ENCODE results near the gene MRPL36.
A peak's percentile ranks its signal among the peaks of the same experiment; 100 is the strongest.

Gene MRPL36

GRCh38 chr5:1807451-1808185 is 8.0 kb upstream of the MRPL36 start:
- Histone ChIP-seq H3K9ac (ENCODE audit: low read length) (no peak overlapping the region), H3K36me3 (ENCODE audit: insufficient read depth, low read length) (peaks cover 54% of the 10 kb centered on the region), H3K9me3 (ENCODE audit: low read length) (no peaks in the 10 kb centered on the region), H3K27ac (ENCODE audit: low read depth, low read length) (no peak overlapping the region), H3K27me3 (ENCODE audit: control insufficient read depth in 1 of 2, insufficient read depth in 2 of 2, low read length in 2 of 2) (no peaks in the 10 kb centered on the region), H3K4me1 (ENCODE audit: insufficient read depth, low read length) (peaks cover 6% of the 10 kb centered on the region), H3K4me3 (ENCODE audit: low read depth in 1 of 2, low read length in 2 of 2) (no peak overlapping the region)

GRCh38 chr5:1806974-1807373 is 7.3 kb upstream of the MRPL36 start:
- H3K36me3 ChIP-seq (ENCODE audit: insufficient read depth, low read length): peaks cover 54% of the 10 kb centered on the region
- no peak overlapping the region for H3K4me3 ChIP-seq (ENCODE audit: low read depth in 1 of 2, low read length in 2 of 2)
- no peaks in the 10 kb centered on the region for H3K9me3 ChIP-seq (ENCODE audit: low read length)
- peaks cover 12% of the 10 kb centered on the region for H3K4me1 ChIP-seq (ENCODE audit: insufficient read depth, low read length)
- no peaks in the 10 kb centered on the region for H3K27me3 ChIP-seq (ENCODE audit: control insufficient read depth in 1 of 2, insufficient read depth in 2 of 2, low read length in 2 of 2)
- H3K27ac ChIP-seq (ENCODE audit: low read depth, low read length): no peak overlapping the region
- H3K9ac ChIP-seq (ENCODE audit: low read length): no peak overlapping the region

GRCh38 chr5:1806199-1806598 is 6.6 kb upstream of the MRPL36 start:
- H3K27me3 ChIP-seq (ENCODE audit: control insufficient read depth in 1 of 2, insufficient read depth in 2 of 2, low read length in 2 of 2): no peaks in the 10 kb centered on the region
- H3K36me3 ChIP-seq (ENCODE audit: insufficient read depth, low read length): peaks cover 47% of the 10 kb centered on the region
- H3K27ac ChIP-seq (ENCODE audit: low read depth, low read length): no peak overlapping the region
- H3K4me3 ChIP-seq (ENCODE audit: low read depth in 1 of 2, low read length in 2 of 2): no peak overlapping the region
- peaks cover 16% of the 10 kb centered on the region for H3K4me1 ChIP-seq (ENCODE audit: insufficient read depth, low read length)
- H3K9ac ChIP-seq (ENCODE audit: low read length): no peak overlapping the region
- no peaks in the 10 kb centered on the region for H3K9me3 ChIP-seq (ENCODE audit: low read length)

GRCh38 chr5:1805736-1806135 is 6.1 kb upstream of the MRPL36 start:
- H3K4me3 ChIP-seq (ENCODE audit: low read depth in 1 of 2, low read length in 2 of 2): no peak overlapping the region
- H3K4me1 ChIP-seq (ENCODE audit: insufficient read depth, low read length): peaks cover 16% of the 10 kb centered on the region
- peaks cover 45% of the 10 kb centered on the region for H3K36me3 ChIP-seq (ENCODE audit: insufficient read depth, low read length)
- no peak overlapping the region for H3K27ac ChIP-seq (ENCODE audit: low read depth, low read length)
- no peaks in the 10 kb centered on the region for H3K27me3 ChIP-seq (ENCODE audit: control insufficient read depth in 1 of 2, insufficient read depth in 2 of 2, low read length in 2 of 2)
- no peaks in the 10 kb centered on the region for H3K9me3 ChIP-seq (ENCODE audit: low read length)
- no peak overlapping the region for H3K9ac ChIP-seq (ENCODE audit: low read length)

GRCh38 chr5:1805326-1805725 is 5.7 kb upstream of the MRPL36 start:
- H3K27ac ChIP-seq (ENCODE audit: low read depth, low read length): no peak overlapping the region
- peaks cover 41% of the 10 kb centered on the region for H3K36me3 ChIP-seq (ENCODE audit: insufficient read depth, low read length)
- H3K27me3 ChIP-seq (ENCODE audit: control insufficient read depth in 1 of 2, insufficient read depth in 2 of 2, low read length in 2 of 2): no peaks in the 10 kb centered on the region
- H3K9ac ChIP-seq (ENCODE audit: low read length): no peak overlapping the region
- no peak overlapping the region for H3K4me3 ChIP-seq (ENCODE audit: low read depth in 1 of 2, low read length in 2 of 2)
- H3K9me3 ChIP-seq (ENCODE audit: low read length): no peaks in the 10 kb centered on the region
- peaks cover 16% of the 10 kb centered on the region for H3K4me1 ChIP-seq (ENCODE audit: insufficient read depth, low read length)

- Histone ChIP-seq H3K4me1 (ENCODE audit: insufficient read depth, low read length) (peaks cover 16% of the 10 kb centered on the region), H3K27ac (ENCODE audit: low read depth, low read length) (no peak overlapping the region), H3K4me3 (ENCODE audit: low read depth in 1 of 2, low read length in 2 of 2) (no peak overlapping the region), H3K9me3 (ENCODE audit: low read length) (no peaks in the 10 kb centered on the region), H3K9ac (ENCODE audit: low read length) (no peak overlapping the region), H3K36me3 (ENCODE audit: insufficient read depth, low read length) (peaks cover 32% of the 10 kb centered on the region), H3K27me3 (ENCODE audit: control insufficient read depth in 1 of 2, insufficient read depth in 2 of 2, low read length in 2 of 2) (no peaks in the 10 kb centered on the region)
Measured at GRCh38 chr5:1804001-1804690, 4.5 kb upstream of the MRPL36 start.

- Histone ChIP-seq H3K36me3 (ENCODE audit: insufficient read depth, low read length) (peaks cover 30% of the 10 kb centered on the region), H3K9ac (ENCODE audit: low read length) (no peak overlapping the region), H3K4me3 (ENCODE audit: low read depth in 1 of 2, low read length in 2 of 2) (no peak overlapping the region), H3K27ac (ENCODE audit: low read depth, low read length) (no peak overlapping the region), H3K9me3 (ENCODE audit: low read length) (no peaks in the 10 kb centered on the region), H3K27me3 (ENCODE audit: control insufficient read depth in 1 of 2, insufficient read depth in 2 of 2, low read length in 2 of 2) (no peaks in the 10 kb centered on the region), H3K4me1 (ENCODE audit: insufficient read depth, low read length) (peaks cover 22% of the 10 kb centered on the region)
Measured at GRCh38 chr5:1803192-1803591, 3.6 kb upstream of the MRPL36 start.

GRCh38 chr5:1801967-1802295 is 2.3 kb upstream of the MRPL36 start:
- Histone ChIP-seq H3K36me3 (ENCODE audit: insufficient read depth, low read length) (peaks cover 42% of the 10 kb centered on the region), H3K4me3 (ENCODE audit: low read depth in 1 of 2, low read length in 2 of 2) (peak overlapping the region; percentile 86 to 90), H3K4me1 (ENCODE audit: insufficient read depth, low read length) (peaks cover 22% of the 10 kb centered on the region), H3K27me3 (ENCODE audit: control insufficient read depth in 1 of 2, insufficient read depth in 2 of 2, low read length in 2 of 2) (no peaks in the 10 kb centered on the region), H3K9ac (ENCODE audit: low read length) (peak overlapping the region; percentile 82), H3K9me3 (ENCODE audit: low read length) (no peaks in the 10 kb centered on the region), H3K27ac (ENCODE audit: low read depth, low read length) (peak overlapping the region; percentile 71)

GRCh38 chr5:1801222-1801966 is 1.8 kb upstream of the MRPL36 start, which contains the start of gene NDUFS6:
TSS of gene NDUFS6 (plus strand) at chr5:1801407. CDS start at chr5:1801418, 11 bp downstream.
- Histone ChIP-seq H3K36me3 (ENCODE audit: insufficient read depth, low read length) (peaks cover 47% of the 10 kb centered on the region), H3K4me3 (ENCODE audit: low read depth in 1 of 2, low read length in 2 of 2) (peak within 1 kb of the TSS; percentile 86 to 90), H3K27ac (ENCODE audit: low read depth, low read length) (peak within 1 kb of the TSS; percentile 71), H3K9ac (ENCODE audit: low read length) (peak within 1 kb of the TSS; percentile 82), H3K4me1 (ENCODE audit: insufficient read depth, low read length) (peaks cover 22% of the 10 kb centered on the region), H3K9me3 (ENCODE audit: low read length) (no peaks in the 10 kb centered on the region), H3K27me3 (ENCODE audit: control insufficient read depth in 1 of 2, insufficient read depth in 2 of 2, low read length in 2 of 2) (no peaks in the 10 kb centered on the region)

GRCh38 chr5:1800472-1801221 is 1.0 kb upstream of the MRPL36 start:
- Histone ChIP-seq H3K4me3 (ENCODE audit: low read depth in 1 of 2, low read length in 2 of 2) (peak overlapping the region; percentile 86 to 90), H3K27me3 (ENCODE audit: control insufficient read depth in 1 of 2, insufficient read depth in 2 of 2, low read length in 2 of 2) (no peaks in the 10 kb centered on the region), H3K36me3 (ENCODE audit: insufficient read depth, low read length) (peaks cover 47% of the 10 kb centered on the region), H3K4me1 (ENCODE audit: insufficient read depth, low read length) (peaks cover 22% of the 10 kb centered on the region), H3K9ac (ENCODE audit: low read length) (no peak overlapping the region), H3K27ac (ENCODE audit: low read depth, low read length) (peak overlapping the region; percentile 71), H3K9me3 (ENCODE audit: low read length) (no peaks in the 10 kb centered on the region)

- Histone ChIP-seq H3K27ac (ENCODE audit: low read depth, low read length) (peak overlapping the region; percentile 71), H3K4me3 (ENCODE audit: low read depth in 1 of 2, low read length in 2 of 2) (peak overlapping the region; percentile 37 to 77), H3K27me3 (ENCODE audit: control insufficient read depth in 1 of 2, insufficient read depth in 2 of 2, low read length in 2 of 2) (no peaks in the 10 kb centered on the region), H3K9ac (ENCODE audit: low read length) (peak overlapping the region; percentile 61), H3K9me3 (ENCODE audit: low read length) (no peaks in the 10 kb centered on the region), H3K4me1 (ENCODE audit: insufficient read depth, low read length) (peaks cover 22% of the 10 kb centered on the region), H3K36me3 (ENCODE audit: insufficient read depth, low read length) (peaks cover 36% of the 10 kb centered on the region)
Measured at GRCh38 chr5:1799110-1799601, 481 bp downstream of the MRPL36 start.
